Type B pancreatic cell (in vitro differentiated cells): ENCODE measurements around the gene PAFAH1B1. TPM values are rescaled to one million over a fixed set of nuclear protein-coding genes. Genes with fewer than 3 reads are reported as not detected.
A peak's percentile ranks its signal among the peaks of the same experiment; 100 is the strongest.

Experiments
- DNase-seq: peaks from one replicate; pipeline ENCODE4 v3.0.0; 2021; ENCODE audit warnings: mixed read lengths; ENCODE audit not compliant: unreplicated experiment; ENCODE audit errors: extremely low spot score
- H3K27ac Mint-ChIP-seq: 2 replicates; pipeline ENCODE4 v1.8.0; 2021; ENCODE audit warnings: mild to moderate bottlenecking, mixed read lengths
- H3K27me3 Mint-ChIP-seq: 2 replicates; pipeline ENCODE4 v1.8.0; 2021; ENCODE audit warnings: mixed read lengths
- H3K36me3 Mint-ChIP-seq: 2 replicates; pipeline ENCODE4 v1.8.0; 2021; ENCODE audit warnings: mixed read lengths
- H3K4me1 Mint-ChIP-seq: one replicate; pipeline ENCODE4 v1.8.0; 2021; ENCODE audit warnings: mixed read lengths; ENCODE audit not compliant: unreplicated experiment
- H3K4me3 Mint-ChIP-seq: 2 replicates; pipeline ENCODE4 v1.8.0; 2021; ENCODE audit warnings: mild to moderate bottlenecking, mixed read lengths
- H3K9me3 Mint-ChIP-seq: 2 replicates; pipeline ENCODE4 v1.8.0; 2021; ENCODE audit warnings: mixed read lengths
- CTCF ChIP-seq: fragments of 200-600 bp; sonication (generic); conservative IDR thresholded peaks from 2 replicates; pipeline ENCODE4 v1.5.0; 2021; ENCODE audit warnings: antibody characterized with exemption, mild to moderate bottlenecking
- total RNA-seq: library from RNA; stranded (reverse); gene quantifications from 2 replicates; pipeline ENCODE4 v1.2.1, GENCODE V29; 2021; ENCODE audit warnings: low replicate concordance

The PAFAH1B1 gene
- total RNA-seq, 1 donor from 2014 or later = 126 TPM

GRCh38 chr17:2690165-2691068 lies 97.0 kb downstream of the PAFAH1B1 start:
- Mint-ChIP-seq H3K9me3 (no peaks in the 10 kb centered on the region), H3K4me1 (peaks cover 4% of the 10 kb centered on the region), H3K27ac (no peak overlapping the region), H3K4me3 (no peak overlapping the region), H3K27me3 (no peaks in the 10 kb centered on the region), H3K36me3 (no peaks in the 10 kb centered on the region)
- TF ChIP-seq CTCF = no peak
- DNase-seq = no peak

- no peaks in the 10 kb centered on the region for H3K9me3 Mint-ChIP-seq
- no peak overlapping the region for H3K4me3 Mint-ChIP-seq
- no peak for TF ChIP-seq CTCF
- no peaks in the 10 kb centered on the region for H3K27me3 Mint-ChIP-seq
- no peak overlapping the region for H3K27ac Mint-ChIP-seq
- H3K36me3 Mint-ChIP-seq = no peaks in the 10 kb centered on the region
- no peak for DNase-seq
- peaks cover 4% of the 10 kb centered on the region for H3K4me1 Mint-ChIP-seq
Measured at GRCh38 chr17:2691069-2691871, 97.8 kb downstream of the PAFAH1B1 start.

DNA sequence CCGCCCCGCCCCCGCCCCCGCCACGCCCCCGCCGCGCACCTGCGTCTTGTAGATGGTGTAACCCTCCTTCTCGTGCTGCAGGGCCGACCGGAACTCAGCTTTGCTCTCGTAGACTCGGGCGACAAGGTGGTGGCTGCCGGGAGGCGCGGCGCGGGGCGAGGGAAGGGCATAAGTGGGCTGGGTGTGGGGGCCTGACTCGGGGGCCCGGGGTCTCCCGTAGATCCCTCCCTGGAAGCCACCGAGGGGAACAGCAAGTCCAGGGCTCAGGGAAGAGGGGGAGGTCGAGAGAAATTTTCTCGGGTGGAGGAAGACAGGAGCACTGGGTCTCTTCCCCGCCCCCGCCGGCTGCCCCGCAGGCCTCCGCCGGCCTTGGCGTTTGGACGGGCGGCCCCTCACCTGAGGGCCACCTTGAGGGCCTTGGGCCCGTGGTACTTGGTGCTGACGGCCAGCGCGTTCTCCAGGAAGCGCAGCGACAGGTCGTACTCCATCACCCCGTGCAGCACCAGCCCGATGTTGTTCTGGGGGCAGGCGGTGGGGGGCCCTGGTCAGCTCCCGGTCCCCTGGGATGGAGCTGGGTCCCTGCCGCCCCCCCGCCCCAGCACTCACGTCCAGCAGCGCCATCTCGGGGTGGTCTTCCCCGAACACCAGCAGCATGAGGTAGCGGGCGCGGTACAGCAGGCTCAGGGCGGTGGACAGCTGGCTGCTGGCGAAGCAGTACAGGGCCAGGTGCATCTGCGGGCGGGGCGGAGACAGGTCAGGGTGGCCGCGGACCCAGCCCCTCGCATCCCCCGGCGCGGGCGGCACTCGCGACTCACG lies 98.7 kb downstream of the PAFAH1B1 start:
- Mint-ChIP-seq H3K36me3 (no peaks in the 10 kb centered on the region), H3K4me3 (no peak overlapping the region), H3K9me3 (no peaks in the 10 kb centered on the region), H3K4me1 (peaks cover 4% of the 10 kb centered on the region), H3K27ac (no peak overlapping the region), H3K27me3 (no peaks in the 10 kb centered on the region)
- TF ChIP-seq CTCF = no peak
- DNase-seq = peak; percentile 67

GRCh38 chr17:2692781-2693135 lies 99.3 kb downstream of the PAFAH1B1 start:
- Mint-ChIP-seq H3K4me3 (no peak overlapping the region), H3K27ac (no peak overlapping the region), H3K27me3 (no peaks in the 10 kb centered on the region), H3K36me3 (no peaks in the 10 kb centered on the region), H3K9me3 (no peaks in the 10 kb centered on the region), H3K4me1 (peaks cover 4% of the 10 kb centered on the region)
- TF ChIP-seq CTCF = no peak
- no peak for DNase-seq

DNA sequence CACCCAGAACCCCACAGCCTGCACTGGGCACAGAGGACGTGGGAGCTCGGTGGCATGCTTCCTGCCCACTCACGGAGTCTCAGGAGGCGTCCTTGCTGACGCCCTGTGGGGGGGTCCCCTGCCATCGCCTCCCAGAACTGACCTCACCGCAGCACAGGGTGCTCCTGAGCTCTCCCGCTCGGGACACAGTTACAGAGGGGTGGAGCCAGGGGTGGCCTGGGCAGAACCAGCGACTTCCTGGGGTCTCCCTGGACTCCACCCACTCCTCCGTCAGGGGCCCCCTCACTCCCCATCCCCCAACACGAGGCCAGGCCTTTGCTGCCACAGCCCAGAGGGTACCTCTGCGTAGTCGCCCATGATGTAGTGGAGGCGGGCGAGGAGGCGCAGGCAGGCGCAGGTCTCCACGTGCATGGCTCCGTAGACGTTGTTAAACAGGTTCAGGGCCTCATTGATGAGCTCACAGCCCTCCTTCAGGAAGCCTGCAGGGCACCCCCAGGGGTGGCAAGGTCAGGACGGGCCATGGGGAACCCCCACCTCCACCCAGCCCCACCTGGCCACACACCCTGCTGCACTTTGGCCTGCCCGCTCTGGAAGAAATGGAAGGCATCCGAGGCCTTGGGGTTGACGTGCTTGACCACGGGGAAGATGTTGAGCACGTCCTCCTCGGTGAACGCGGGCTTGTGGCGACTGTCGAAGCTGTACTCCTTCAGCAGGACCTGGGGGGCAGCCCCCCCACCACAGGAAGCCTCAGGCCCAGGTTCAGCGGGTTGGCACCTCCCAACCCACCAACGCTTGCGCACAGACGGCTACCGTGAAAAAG lies 100.3 kb downstream of the PAFAH1B1 start:
- DNase-seq = peak; percentile 61
- no peaks in the 10 kb centered on the region for H3K36me3 Mint-ChIP-seq
- H3K9me3 Mint-ChIP-seq = no peaks in the 10 kb centered on the region
- peaks cover 4% of the 10 kb centered on the region for H3K4me1 Mint-ChIP-seq
- no peak for TF ChIP-seq CTCF
- H3K27ac Mint-ChIP-seq = no peak overlapping the region
- H3K27me3 Mint-ChIP-seq = no peaks in the 10 kb centered on the region
- no peak overlapping the region for H3K4me3 Mint-ChIP-seq
